ENCODE measurements around the gene NXPH4.

The NXPH4 gene

DNA sequence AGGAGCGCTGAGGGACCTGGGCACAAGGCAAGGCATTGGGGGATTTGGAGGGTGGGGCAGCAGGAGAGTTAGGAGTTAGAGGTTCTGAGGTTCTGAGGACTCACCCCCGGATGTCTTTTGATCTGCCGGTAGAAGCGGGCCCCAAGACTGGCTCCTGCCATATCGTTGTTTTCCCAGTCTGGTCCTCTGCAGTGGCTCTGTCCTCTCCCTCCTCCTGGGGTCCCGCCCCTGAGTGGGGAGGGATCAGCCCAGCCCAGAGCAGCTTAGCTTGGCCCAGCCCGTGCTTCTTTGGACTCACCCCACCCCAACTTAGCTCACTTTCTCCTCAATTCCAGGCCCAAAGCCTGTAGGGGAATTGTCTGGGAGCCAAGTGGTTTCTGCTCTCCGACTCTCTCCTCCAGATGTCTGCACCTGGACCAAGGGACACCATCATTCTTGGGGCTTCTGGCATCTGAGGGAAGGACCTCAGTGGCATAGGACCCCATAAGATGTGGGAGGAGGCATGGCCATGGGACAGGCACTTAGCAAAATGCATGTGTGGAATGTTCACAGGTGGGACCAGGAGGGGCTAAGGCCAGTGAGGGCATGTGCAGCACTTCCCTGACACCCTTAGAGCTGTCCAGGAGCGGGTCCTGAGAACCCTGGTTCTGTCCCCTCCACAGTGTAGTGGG lies 20.5 kb downstream of the NXPH4 start:
- Histone ChIP-seq H3K9me3 (ENCODE audit: control insufficient read depth, low read length) (no peaks in the 10 kb centered on the region), H3K4me1 (ENCODE audit: control insufficient read depth, insufficient read depth, low read length) (peaks cover 48% of the 10 kb centered on the region), H3K36me3 (ENCODE audit: control insufficient read depth, insufficient read depth, low read length, severe bottlenecking) (peaks cover 27% of the 10 kb centered on the region), H3K9ac (ENCODE audit: low read length) (peak overlapping the region; percentile 52), H3K27me3 (replicated peaks; ENCODE audit: control insufficient read depth, insufficient read depth, low read length) (peaks cover 3% of the 10 kb centered on the region), H3K4me3 (ENCODE audit: low read length) (no peak overlapping the region)
- DNase-seq (ENCODE audit: low read depth): peak; percentile 63

DNA sequence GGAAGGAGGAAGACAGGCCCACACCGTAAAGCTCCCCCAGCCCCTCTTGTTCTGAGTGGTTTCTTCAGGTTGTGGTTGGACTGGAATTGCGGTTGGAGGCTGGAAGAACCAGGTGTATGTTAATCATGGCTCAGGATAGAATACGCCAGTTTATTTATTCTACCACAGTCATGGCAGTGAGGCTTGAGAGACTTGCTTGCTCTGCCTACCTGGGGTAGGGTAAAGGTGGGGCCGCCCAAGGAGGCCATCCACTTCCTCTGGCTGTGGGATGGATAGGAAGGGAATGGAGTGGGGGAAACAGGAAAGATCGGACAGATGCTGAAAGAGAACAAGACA lies 21.0 kb downstream of the NXPH4 start:
- Histone ChIP-seq H3K4me1 (ENCODE audit: control insufficient read depth, insufficient read depth, low read length) (peaks cover 48% of the 10 kb centered on the region), H3K4me3 (ENCODE audit: low read length) (no peak overlapping the region), H3K9me3 (ENCODE audit: control insufficient read depth, low read length) (no peaks in the 10 kb centered on the region), H3K36me3 (ENCODE audit: control insufficient read depth, insufficient read depth, low read length, severe bottlenecking) (peaks cover 22% of the 10 kb centered on the region), H3K27me3 (replicated peaks; ENCODE audit: control insufficient read depth, insufficient read depth, low read length) (peaks cover 4% of the 10 kb centered on the region), H3K9ac (ENCODE audit: low read length) (no peak overlapping the region)
- no peak for DNase-seq (ENCODE audit: low read depth)

DNA sequence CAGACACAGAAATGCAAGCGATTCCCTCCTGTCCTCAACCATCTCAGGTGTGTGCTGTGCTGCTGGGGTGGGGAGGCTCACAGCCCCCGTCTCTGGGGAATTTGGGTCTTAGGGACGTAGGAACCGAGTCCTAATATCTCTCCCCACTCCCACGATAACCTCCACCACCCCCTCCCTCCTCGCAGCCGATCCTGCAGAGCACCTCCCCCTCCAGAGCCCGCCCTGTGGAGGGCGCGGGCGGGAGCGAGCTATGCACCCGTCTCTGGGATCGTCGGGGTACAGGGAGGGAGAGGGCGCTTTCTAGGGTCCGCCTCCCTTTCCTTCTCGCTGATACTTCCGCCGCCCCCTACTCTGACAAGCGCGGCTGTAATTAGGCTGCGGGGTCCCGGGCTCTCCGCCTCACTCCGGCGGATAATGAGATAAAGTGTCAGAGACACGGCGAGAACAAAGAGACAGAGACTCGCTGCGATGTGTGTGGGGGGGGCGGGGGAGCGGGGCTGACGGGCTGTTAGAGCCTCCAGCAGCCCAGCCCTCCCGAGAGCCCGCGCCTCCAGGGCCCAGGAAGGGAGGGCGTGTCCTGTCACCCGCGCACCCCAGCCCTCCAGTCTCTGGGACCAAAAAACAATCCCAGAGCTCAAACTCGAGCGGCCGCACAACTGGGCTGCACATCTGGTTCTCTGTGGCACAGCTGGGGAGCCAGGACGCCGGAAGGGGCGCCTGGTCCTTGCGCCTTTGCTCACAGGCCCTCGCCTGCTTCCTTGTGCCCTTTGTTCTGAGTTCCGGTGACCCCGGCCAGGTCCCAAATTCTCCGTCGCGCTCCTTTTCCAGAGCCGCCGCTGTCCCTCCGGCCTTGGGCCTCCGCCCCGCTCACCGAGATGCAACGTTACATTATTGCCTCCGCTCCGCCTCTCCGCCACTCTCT lies 21.6 kb downstream of the NXPH4 start:
- DNase-seq (ENCODE audit: low read depth): no peak
- Histone ChIP-seq H3K9me3 (ENCODE audit: control insufficient read depth, low read length) (no peaks in the 10 kb centered on the region), H3K4me1 (ENCODE audit: control insufficient read depth, insufficient read depth, low read length) (peaks cover 51% of the 10 kb centered on the region), H3K9ac (ENCODE audit: low read length) (peak overlapping the region; percentile 91), H3K36me3 (ENCODE audit: control insufficient read depth, insufficient read depth, low read length, severe bottlenecking) (peaks cover 15% of the 10 kb centered on the region), H3K4me3 (ENCODE audit: low read length) (peak overlapping the region; percentile 81), H3K27me3 (replicated peaks; ENCODE audit: control insufficient read depth, insufficient read depth, low read length) (peaks cover 4% of the 10 kb centered on the region)

DNA sequence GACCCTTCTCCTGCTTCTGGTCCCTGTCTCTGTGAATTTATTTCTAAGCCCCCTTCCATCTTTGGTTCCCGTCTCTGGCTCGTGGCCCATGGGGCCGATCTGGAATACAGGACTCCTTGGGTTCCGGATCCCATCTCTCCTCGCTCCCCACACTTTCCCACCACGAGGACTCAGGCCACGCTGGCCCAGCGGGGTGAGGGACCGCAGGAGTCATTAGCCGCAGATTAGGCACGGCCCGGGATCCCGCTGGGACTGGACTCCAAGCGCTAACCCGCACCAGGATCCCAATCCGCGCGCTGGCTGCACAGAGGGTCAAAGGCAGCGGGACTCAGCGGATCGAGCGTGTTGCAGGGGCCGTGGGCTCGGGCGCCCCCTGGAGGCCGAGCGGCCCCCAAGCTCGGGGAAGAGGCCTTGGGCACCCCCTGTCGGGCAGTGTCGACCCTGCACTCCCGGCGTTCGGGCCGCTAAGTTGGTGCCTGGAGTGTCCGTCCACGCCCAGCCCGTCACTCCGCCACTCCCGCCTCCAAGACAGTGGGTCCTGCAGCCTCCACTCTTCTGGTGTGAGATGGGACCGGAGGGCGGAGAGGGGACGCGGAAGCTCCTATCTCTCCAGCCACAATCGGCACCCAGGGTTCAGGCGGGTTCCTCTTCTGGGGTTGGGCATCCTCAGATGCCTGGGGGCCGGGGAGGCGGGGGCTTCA lies 22.4 kb downstream of the NXPH4 start:
- Histone ChIP-seq H3K9ac (ENCODE audit: low read length) (peak overlapping the region; percentile 91), H3K4me1 (ENCODE audit: control insufficient read depth, insufficient read depth, low read length) (peaks cover 43% of the 10 kb centered on the region), H3K4me3 (ENCODE audit: low read length) (peak overlapping the region; percentile 81), H3K9me3 (ENCODE audit: control insufficient read depth, low read length) (no peaks in the 10 kb centered on the region), H3K27me3 (replicated peaks; ENCODE audit: control insufficient read depth, insufficient read depth, low read length) (peaks cover 4% of the 10 kb centered on the region), H3K36me3 (ENCODE audit: control insufficient read depth, insufficient read depth, low read length, severe bottlenecking) (peaks cover 7% of the 10 kb centered on the region)
- peak; percentile 95 for DNase-seq (ENCODE audit: low read depth)

DNA sequence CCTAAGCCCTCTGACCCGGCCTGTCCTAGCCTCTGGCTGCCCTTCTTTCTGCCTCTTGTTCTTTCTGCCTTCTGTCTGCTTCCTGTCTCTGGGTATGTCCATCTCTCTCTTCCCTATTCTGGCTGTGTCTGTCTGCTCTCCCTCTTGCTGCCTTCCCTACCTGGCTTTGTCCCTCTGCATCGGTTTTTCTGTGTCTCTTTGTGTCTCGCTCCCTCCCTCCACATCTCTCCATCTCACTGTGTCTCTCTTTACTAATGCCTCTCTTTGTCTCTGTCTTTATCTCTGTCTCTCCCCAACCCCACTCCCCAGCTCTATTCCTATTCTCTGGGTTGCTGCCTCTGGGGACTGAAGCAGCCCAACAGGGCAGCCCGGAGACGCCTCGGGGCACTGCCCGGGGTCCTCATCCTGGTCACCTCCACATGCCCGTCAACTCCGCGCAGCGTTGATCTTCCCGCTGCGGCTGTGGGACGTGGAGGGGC lies 23.0 kb downstream of the NXPH4 start:
- Histone ChIP-seq H3K4me3 (ENCODE audit: low read length) (peak overlapping the region; percentile 81), H3K9ac (ENCODE audit: low read length) (peak overlapping the region; percentile 91), H3K9me3 (ENCODE audit: control insufficient read depth, low read length) (no peaks in the 10 kb centered on the region), H3K27me3 (replicated peaks; ENCODE audit: control insufficient read depth, insufficient read depth, low read length) (peaks cover 4% of the 10 kb centered on the region), H3K4me1 (ENCODE audit: control insufficient read depth, insufficient read depth, low read length) (peaks cover 37% of the 10 kb centered on the region), H3K36me3 (ENCODE audit: control insufficient read depth, insufficient read depth, low read length, severe bottlenecking) (peaks cover 1% of the 10 kb centered on the region)
- no peak for DNase-seq (ENCODE audit: low read depth)

DNA sequence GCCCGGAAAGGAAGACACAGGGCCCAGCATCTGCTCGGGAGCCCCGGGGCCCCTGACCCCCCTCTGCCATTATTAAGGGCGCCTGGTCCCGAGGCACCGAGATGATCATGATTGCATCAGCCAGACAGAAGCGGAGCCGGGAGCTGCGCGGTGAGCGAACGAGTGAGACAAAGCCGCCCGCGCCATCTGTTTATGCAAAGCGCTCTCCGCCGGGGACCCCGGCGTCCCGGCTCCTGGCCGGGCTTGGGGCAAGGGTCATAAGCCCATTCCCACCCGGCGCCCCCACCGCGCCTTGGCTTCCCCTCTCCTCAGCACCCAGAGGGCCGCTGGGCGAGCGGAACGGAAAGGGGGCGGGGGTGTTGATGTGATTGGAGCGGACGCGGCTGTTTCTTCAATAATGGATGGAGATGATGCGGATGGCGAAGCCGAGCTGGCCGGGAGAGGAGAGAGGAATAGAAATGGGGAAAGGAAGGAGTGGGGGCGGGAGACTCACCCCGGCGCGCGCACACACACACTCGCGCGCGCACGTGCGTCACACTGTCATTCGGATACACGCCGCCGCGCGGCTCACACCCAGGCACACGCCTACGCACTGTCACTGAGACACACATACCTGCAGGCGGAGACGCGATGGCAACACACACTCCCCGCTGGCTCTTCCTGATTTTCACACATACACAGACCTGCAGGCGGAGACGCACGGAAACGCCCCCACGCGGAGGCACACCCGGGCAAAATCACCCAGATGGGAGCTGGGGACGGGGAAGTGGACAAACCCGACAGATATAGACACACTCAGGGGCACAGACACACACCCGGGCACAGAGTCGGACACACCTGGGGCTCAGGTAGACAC lies 23.7 kb downstream of the NXPH4 start:
- Histone ChIP-seq H3K4me1 (ENCODE audit: control insufficient read depth, insufficient read depth, low read length) (peaks cover 37% of the 10 kb centered on the region), H3K4me3 (ENCODE audit: low read length) (peak overlapping the region; percentile 81), H3K36me3 (ENCODE audit: control insufficient read depth, insufficient read depth, low read length, severe bottlenecking) (no peaks in the 10 kb centered on the region), H3K9ac (ENCODE audit: low read length) (peak overlapping the region; percentile 91), H3K27me3 (replicated peaks; ENCODE audit: control insufficient read depth, insufficient read depth, low read length) (peaks cover 4% of the 10 kb centered on the region), H3K9me3 (ENCODE audit: control insufficient read depth, low read length) (no peaks in the 10 kb centered on the region)
- peak; percentile 85 for DNase-seq (ENCODE audit: low read depth)

DNA sequence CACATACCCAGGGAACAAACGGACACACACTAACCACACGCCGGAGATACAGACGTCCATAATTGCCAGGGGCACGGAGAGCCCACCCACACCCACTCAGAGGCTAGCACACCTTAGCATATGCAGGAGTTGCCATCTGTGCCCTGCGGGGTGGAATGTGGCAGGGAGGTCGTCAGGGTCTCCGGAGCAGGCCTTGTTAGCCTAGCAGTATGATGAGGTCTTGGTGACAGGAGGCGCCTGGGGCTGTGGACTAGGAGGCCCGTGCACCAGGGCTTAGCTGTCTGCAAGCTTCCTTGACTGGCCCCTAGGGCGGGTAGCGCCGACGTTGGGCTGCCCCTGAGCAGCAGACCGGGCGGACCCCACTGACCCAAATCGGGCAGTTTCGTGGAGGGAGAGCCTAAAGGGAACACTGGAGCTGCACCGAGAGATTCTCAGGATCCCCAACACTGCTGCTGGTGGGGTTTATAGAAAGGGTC lies 24.4 kb downstream of the NXPH4 start:
- Histone ChIP-seq H3K4me1 (ENCODE audit: control insufficient read depth, insufficient read depth, low read length) (peaks cover 35% of the 10 kb centered on the region), H3K27me3 (replicated peaks; ENCODE audit: control insufficient read depth, insufficient read depth, low read length) (peaks cover 4% of the 10 kb centered on the region), H3K36me3 (ENCODE audit: control insufficient read depth, insufficient read depth, low read length, severe bottlenecking) (no peaks in the 10 kb centered on the region), H3K4me3 (ENCODE audit: low read length) (peak overlapping the region; percentile 81), H3K9me3 (ENCODE audit: control insufficient read depth, low read length) (no peaks in the 10 kb centered on the region), H3K9ac (ENCODE audit: low read length) (peak overlapping the region; percentile 91)
- peak; percentile 52 for DNase-seq (ENCODE audit: low read depth)

DNA sequence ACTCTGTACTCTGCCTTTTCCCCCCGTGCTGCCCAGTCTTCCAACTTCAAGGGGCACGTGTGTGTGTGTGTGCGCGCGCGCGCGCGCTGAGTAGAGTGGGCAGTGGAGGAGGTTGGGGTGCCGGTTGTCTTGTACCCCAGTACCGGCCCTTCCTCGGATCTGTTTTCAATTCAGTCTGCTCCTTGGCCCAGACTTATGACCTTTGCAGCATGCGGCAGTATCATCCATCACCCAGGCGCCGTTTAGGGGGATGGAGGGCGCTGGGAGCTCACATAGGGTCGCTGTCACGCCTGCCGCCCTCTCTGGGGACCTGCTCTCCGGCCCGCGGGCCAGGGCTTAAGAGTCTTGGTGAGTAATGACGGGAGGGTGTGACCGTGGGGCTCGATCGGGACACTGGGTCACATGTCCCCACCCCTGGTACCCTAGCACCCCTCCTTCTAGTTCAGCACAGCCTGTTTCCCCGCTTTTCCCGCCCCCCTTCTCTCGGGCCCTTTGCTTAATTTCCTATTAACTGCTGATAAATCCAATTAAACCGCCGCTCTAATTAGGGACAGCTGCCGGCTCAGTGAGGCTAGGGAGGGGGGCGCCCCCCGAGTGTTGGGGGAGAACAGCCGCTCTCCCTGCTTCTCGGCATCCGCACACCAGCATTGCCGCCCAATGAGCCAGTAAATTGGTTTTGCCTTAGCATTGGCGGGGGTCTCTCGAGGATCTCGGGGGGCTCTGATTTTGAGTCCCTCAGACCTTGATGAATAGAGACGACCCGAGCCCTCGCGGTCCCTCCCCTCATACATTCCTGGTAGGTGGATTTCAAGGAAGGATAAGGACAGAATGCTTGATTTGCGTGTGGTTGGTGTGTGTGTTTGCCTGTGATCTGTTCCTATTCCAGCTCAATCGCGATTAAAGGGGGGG lies 25.1 kb downstream of the NXPH4 start:
- peaks cover 35% of the 10 kb centered on the region for H3K4me1 ChIP-seq (ENCODE audit: control insufficient read depth, insufficient read depth, low read length)
- DNase-seq (ENCODE audit: low read depth): peak; percentile 42
- no peaks in the 10 kb centered on the region for H3K36me3 ChIP-seq (ENCODE audit: control insufficient read depth, insufficient read depth, low read length, severe bottlenecking)
- no peaks in the 10 kb centered on the region for H3K9me3 ChIP-seq (ENCODE audit: control insufficient read depth, low read length)
- peaks cover 4% of the 10 kb centered on the region for H3K27me3 ChIP-seq (replicated peaks; ENCODE audit: control insufficient read depth, insufficient read depth, low read length)
- peak overlapping the region; percentile 81 for H3K4me3 ChIP-seq (ENCODE audit: low read length)
- H3K9ac ChIP-seq (ENCODE audit: low read length): peak overlapping the region; percentile 91

DNA sequence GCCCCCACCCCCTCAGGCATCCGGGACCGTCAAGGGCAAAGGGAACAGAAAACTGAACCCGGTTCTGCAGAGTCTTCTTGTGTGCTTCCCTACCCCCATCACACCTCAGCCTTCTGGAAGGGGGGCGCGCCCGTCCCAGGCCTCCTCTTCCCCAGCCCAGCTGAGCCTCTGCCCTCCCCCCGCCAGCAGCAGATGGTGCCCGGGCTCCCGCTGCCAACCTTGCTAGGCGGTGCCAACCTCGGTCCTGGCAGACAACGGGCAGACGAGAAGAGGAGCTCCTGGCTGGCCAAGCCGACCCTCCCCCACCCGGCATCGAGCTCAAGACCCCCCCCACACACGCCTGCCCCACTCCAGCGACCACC lies 25.7 kb downstream of the NXPH4 start:
- Histone ChIP-seq H3K27me3 (replicated peaks; ENCODE audit: control insufficient read depth, insufficient read depth, low read length) (peaks cover 4% of the 10 kb centered on the region), H3K9me3 (ENCODE audit: control insufficient read depth, low read length) (no peaks in the 10 kb centered on the region), H3K9ac (ENCODE audit: low read length) (no peak overlapping the region), H3K4me3 (ENCODE audit: low read length) (no peak overlapping the region), H3K4me1 (ENCODE audit: control insufficient read depth, insufficient read depth, low read length) (peaks cover 35% of the 10 kb centered on the region), H3K36me3 (ENCODE audit: control insufficient read depth, insufficient read depth, low read length, severe bottlenecking) (no peaks in the 10 kb centered on the region)
- no peak for DNase-seq (ENCODE audit: low read depth)
